OCI-LY3 (cell line): ENCODE results near the gene RTN3.

Experiments
- H2AFZ ChIP-seq: fragments of 200-600, 300-600 bp; shearing (Covaris generic); 2 replicates; pipeline ENCODE4 v1.6.0; 2014; ENCODE audit warnings: antibody characterized with exemption, low read depth, low read length
- H3K27ac ChIP-seq: fragments of 200-600, 300-600 bp; sonication (generic); 2 replicates; pipeline ENCODE4 v1.5.1; 2014; ENCODE audit warnings: mild to moderate bottlenecking, low read length, moderate library complexity, mixed read lengths
- H3K27me3 ChIP-seq: fragments of 200-600, 300-600 bp; sonication (generic); 2 replicates; pipeline ENCODE4 v1.6.1; 2014; ENCODE audit warnings: low read depth, low read length, mixed read lengths
- H3K36me3 ChIP-seq: fragments of 200-600, 300-600 bp; sonication (generic); replicated peaks from 2 replicates; pipeline ENCODE3; 2014; ENCODE audit warnings: low read depth, low read length, mixed read lengths
- H3K4me1 ChIP-seq: fragments of 300-600, 200-600 bp; sonication (generic); 2 replicates; pipeline ENCODE4 v1.6.1; 2014; ENCODE audit warnings: low read length, mixed read lengths
- H3K4me2 ChIP-seq: fragments of 200-600, 300-600 bp; sonication (generic); 2 replicates; pipeline ENCODE4 v1.6.1; 2014; ENCODE audit warnings: low read length, mixed read lengths
- H3K4me3 ChIP-seq: fragments of 300-600, 200-600 bp; sonication (generic); 2 replicates; pipeline ENCODE4 v1.5.1; 2014; ENCODE audit warnings: antibody characterized with exemption, mild to moderate bottlenecking, low read length, moderate library complexity
- H3K79me2 ChIP-seq: fragments of 300-600, 200-600 bp; shearing (Covaris generic); 2 replicates; pipeline ENCODE4 v1.6.1; 2014; ENCODE audit warnings: mild to moderate bottlenecking, low read length, mixed read lengths
- H3K9ac ChIP-seq: fragments of 300-600, 200-600 bp; shearing (Covaris generic); 2 replicates; pipeline ENCODE4 v1.6.0; 2014; ENCODE audit warnings: mild to moderate bottlenecking, low read length, moderate library complexity
- H3K9me3 ChIP-seq: fragments of 200-600, 300-600 bp; shearing (Covaris generic); 2 replicates; pipeline ENCODE4 v1.6.1; 2014; ENCODE audit warnings: low read length, mixed read lengths; ENCODE audit not compliant: insufficient read depth
- H4K20me1 ChIP-seq: fragments of 200-600, 300-600 bp; sonication (generic); 2 replicates; pipeline ENCODE4 v1.6.1; 2016; ENCODE audit warnings: low read length, mixed read lengths; ENCODE audit not compliant: insufficient read depth
- EZH2phosphoT487 ChIP-seq: fragments of 200-600 bp; shearing (Covaris generic); IDR thresholded peaks from 2 replicates; pipeline ENCODE4 v1.6.1; 2018; ENCODE audit warnings: antibody characterized with exemption, mixed run types, low read depth
- TF ChIP-seq, protein P1 (sequence below): fragments of 200-600, 300-600 bp; sonication (generic); IDR thresholded peaks from 2 replicates; pipeline ENCODE4 v1.5.1; 2014; ENCODE audit warnings: antibody characterized with exemption, low read length, low read depth

RTN3 gene

DNA sequence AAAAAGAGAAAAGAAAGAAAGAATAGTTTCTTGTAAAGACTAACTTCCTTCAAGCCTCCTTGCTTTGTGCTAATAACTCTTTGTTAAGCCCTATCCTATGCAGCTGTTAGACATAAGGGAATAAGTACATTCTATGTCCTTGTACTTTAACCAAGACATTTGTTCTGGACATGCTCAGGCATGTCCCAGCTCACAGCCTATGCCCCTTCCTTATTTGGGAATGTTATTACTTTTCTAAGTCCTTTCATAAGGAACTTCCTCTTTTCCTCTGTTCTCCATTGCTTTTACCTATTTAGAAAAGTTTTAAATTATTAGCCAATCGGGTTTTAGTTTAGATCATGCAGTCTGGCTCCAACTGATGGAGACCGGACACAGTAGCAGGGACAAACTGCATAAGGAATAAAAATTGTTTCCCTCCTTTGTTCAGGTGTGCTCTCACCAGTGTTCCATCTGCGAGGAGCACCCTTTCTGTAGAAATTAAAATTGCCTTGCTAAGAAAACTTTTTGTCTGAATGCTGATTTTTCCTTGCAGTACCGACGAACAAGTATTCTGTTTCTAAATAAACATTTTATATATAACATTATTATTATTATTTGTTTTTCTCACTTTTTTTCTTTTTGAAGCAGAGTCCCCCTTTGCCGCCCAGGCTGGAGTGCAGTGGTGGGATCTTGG is 110.3 kb downstream of the RTN3 start:
- H3K36me3 ChIP-seq, result no peaks in the 10 kb centered on the region
- no peaks in the 10 kb centered on the region for H4K20me1 ChIP-seq
- H3K79me2 ChIP-seq, result no peaks in the 10 kb centered on the region
- no peak overlapping the region for H2AFZ ChIP-seq
- H3K4me1 ChIP-seq, result no peaks in the 10 kb centered on the region
- H3K27me3 ChIP-seq, result no peaks in the 10 kb centered on the region
- H3K4me2 ChIP-seq, result no peak overlapping the region
- H3K4me3 ChIP-seq, result no peak overlapping the region
- H3K27ac ChIP-seq, result no peak overlapping the region
- H3K9me3 ChIP-seq, result peaks cover 10% of the 10 kb centered on the region; the same call in 1 of the 2 replicates
- H3K9ac ChIP-seq, result no peak overlapping the region
- TF ChIP-seq EZH2phosphoT487, result no peak
- TF ChIP-seq, protein P1, sequence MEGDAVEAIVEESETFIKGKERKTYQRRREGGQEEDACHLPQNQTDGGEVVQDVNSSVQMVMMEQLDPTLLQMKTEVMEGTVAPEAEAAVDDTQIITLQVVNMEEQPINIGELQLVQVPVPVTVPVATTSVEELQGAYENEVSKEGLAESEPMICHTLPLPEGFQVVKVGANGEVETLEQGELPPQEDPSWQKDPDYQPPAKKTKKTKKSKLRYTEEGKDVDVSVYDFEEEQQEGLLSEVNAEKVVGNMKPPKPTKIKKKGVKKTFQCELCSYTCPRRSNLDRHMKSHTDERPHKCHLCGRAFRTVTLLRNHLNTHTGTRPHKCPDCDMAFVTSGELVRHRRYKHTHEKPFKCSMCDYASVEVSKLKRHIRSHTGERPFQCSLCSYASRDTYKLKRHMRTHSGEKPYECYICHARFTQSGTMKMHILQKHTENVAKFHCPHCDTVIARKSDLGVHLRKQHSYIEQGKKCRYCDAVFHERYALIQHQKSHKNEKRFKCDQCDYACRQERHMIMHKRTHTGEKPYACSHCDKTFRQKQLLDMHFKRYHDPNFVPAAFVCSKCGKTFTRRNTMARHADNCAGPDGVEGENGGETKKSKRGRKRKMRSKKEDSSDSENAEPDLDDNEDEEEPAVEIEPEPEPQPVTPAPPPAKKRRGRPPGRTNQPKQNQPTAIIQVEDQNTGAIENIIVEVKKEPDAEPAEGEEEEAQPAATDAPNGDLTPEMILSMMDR, result no peak

- Histone ChIP-seq H3K9ac (no peak overlapping the region), H3K36me3 (no peaks in the 10 kb centered on the region), H4K20me1 (no peaks in the 10 kb centered on the region), H3K27me3 (no peaks in the 10 kb centered on the region), H3K4me3 (no peak overlapping the region), H3K9me3 (peaks cover 10% of the 10 kb centered on the region; the same call in 1 of the 2 replicates), H3K4me2 (no peak overlapping the region), H3K79me2 (no peaks in the 10 kb centered on the region), H2AFZ (no peak overlapping the region), H3K4me1 (no peaks in the 10 kb centered on the region), H3K27ac (no peak overlapping the region)
- TF ChIP-seq, protein P1, result no peak
- TF ChIP-seq EZH2phosphoT487, result no peak
These were observed 111.9 kb downstream of the RTN3 start for GRCh38 chr11:63793161-63793560.

- no peak overlapping the region for H2AFZ ChIP-seq
- no peaks in the 10 kb centered on the region for H3K79me2 ChIP-seq
- H3K4me1 ChIP-seq, result no peaks in the 10 kb centered on the region
- peaks cover 10% of the 10 kb centered on the region; the same call in 1 of the 2 replicates for H3K9me3 ChIP-seq
- no peaks in the 10 kb centered on the region for H3K27me3 ChIP-seq
- no peak for TF ChIP-seq EZH2phosphoT487
- TF ChIP-seq, protein P1, result no peak
- no peak overlapping the region for H3K4me3 ChIP-seq
- H4K20me1 ChIP-seq, result no peaks in the 10 kb centered on the region
- H3K4me2 ChIP-seq, result no peak overlapping the region
- H3K27ac ChIP-seq, result no peak overlapping the region
- H3K36me3 ChIP-seq, result no peaks in the 10 kb centered on the region
- no peak overlapping the region for H3K9ac ChIP-seq
These were observed 113.8 kb downstream of the RTN3 start for GRCh38 chr11:63795066-63795465.

- no peaks in the 10 kb centered on the region for H3K4me1 ChIP-seq
- no peaks in the 10 kb centered on the region for H3K36me3 ChIP-seq
- H3K4me2 ChIP-seq, result no peak overlapping the region
- H3K4me3 ChIP-seq, result no peak overlapping the region
- no peaks in the 10 kb centered on the region for H4K20me1 ChIP-seq
- no peak overlapping the region for H3K9ac ChIP-seq
- H3K27ac ChIP-seq, result no peak overlapping the region
- no peak for TF ChIP-seq EZH2phosphoT487
- TF ChIP-seq, protein P1, result no peak
- no peak overlapping the region for H2AFZ ChIP-seq
- H3K79me2 ChIP-seq, result no peaks in the 10 kb centered on the region
- no peaks in the 10 kb centered on the region for H3K9me3 ChIP-seq
- H3K27me3 ChIP-seq, result peaks cover 3% of the 10 kb centered on the region
These were observed 119.6 kb downstream of the RTN3 start for GRCh38 chr11:63800921-63801320.
